ENCODE data around the gene TBX1. TPM values are rescaled to one million over a fixed set of nuclear protein-coding genes. Genes with fewer than 3 reads are reported as not detected.

TBX1 gene
- total RNA-seq, 1 experiment from 2014 or later: 5.3 TPM

GRCh38 chr22:19743081-19743480 lies 17.5 kb upstream of the TBX1 start:
- H3K9me3 ChIP-seq: no peaks in the 10 kb centered on the region
- POLR2A ChIA-PET: no interaction called here
- H3K4me1 Mint-ChIP-seq (ENCODE audit: low read depth, unreplicated experiment): no peaks in the 10 kb centered on the region
- CTCF ChIA-PET: no interaction called here
- no peak overlapping the region for H3K27ac Mint-ChIP-seq (ENCODE audit: unreplicated experiment)
- H3K4me3 Mint-ChIP-seq (ENCODE audit: unreplicated experiment): no peak overlapping the region
- no peaks in the 10 kb centered on the region for H3K4me1 ChIP-seq
- no peaks in the 10 kb centered on the region for H3K9me3 Mint-ChIP-seq (ENCODE audit: unreplicated experiment)
- no TSS peak for BruUV-seq (replicated peaks)
- no peak overlapping the region for H3K4me3 ChIP-seq (ENCODE audit: low read depth, low read length)
- intact Hi-C loops (cut with micrococcal nuclease; ENCODE audit: unreplicated experiment): no loop called here
- no peak for DNase-seq
- H3K27me3 Mint-ChIP-seq (ENCODE audit: insufficient read depth, unreplicated experiment): no peaks in the 10 kb centered on the region
- no peaks in the 10 kb centered on the region for H3K36me3 Mint-ChIP-seq (ENCODE audit: insufficient read depth, unreplicated experiment)
- TF ChIP-seq CTCF (IDR thresholded peaks at IDR 0.05; ENCODE audit: insufficient read depth in 1 of 2, low read depth in 1 of 2, low read length in 1 of 2, severe bottlenecking in 1 of 2, unreplicated experiment in 1 of 2): no peak
- no peaks in the 10 kb centered on the region for H3K27me3 ChIP-seq (replicated peaks; ENCODE audit: control insufficient read depth, insufficient read depth, low read length)
- no peaks in the 10 kb centered on the region for H3K36me3 ChIP-seq (ENCODE audit: control insufficient read depth, insufficient read depth, low read length)

GRCh38 chr22:19743651-19744050 lies 16.9 kb upstream of the TBX1 start:
- no peak overlapping the region for H3K4me3 ChIP-seq (ENCODE audit: low read depth, low read length)
- intact Hi-C loops (cut with micrococcal nuclease; ENCODE audit: unreplicated experiment): no loop called here
- H3K27me3 Mint-ChIP-seq (ENCODE audit: insufficient read depth, unreplicated experiment): no peaks in the 10 kb centered on the region
- H3K36me3 ChIP-seq (ENCODE audit: control insufficient read depth, insufficient read depth, low read length): no peaks in the 10 kb centered on the region
- H3K4me1 ChIP-seq: no peaks in the 10 kb centered on the region
- no peak overlapping the region for H3K27ac Mint-ChIP-seq (ENCODE audit: unreplicated experiment)
- POLR2A ChIA-PET: no interaction called here
- CTCF ChIA-PET: no interaction called here
- TF ChIP-seq CTCF (IDR thresholded peaks at IDR 0.05; ENCODE audit: insufficient read depth in 1 of 2, low read depth in 1 of 2, low read length in 1 of 2, severe bottlenecking in 1 of 2, unreplicated experiment in 1 of 2): no peak
- no peaks in the 10 kb centered on the region for H3K4me1 Mint-ChIP-seq (ENCODE audit: low read depth, unreplicated experiment)
- H3K9me3 Mint-ChIP-seq (ENCODE audit: unreplicated experiment): no peaks in the 10 kb centered on the region
- H3K9me3 ChIP-seq: no peaks in the 10 kb centered on the region
- no peaks in the 10 kb centered on the region for H3K36me3 Mint-ChIP-seq (ENCODE audit: insufficient read depth, unreplicated experiment)
- DNase-seq: no peak
- H3K4me3 Mint-ChIP-seq (ENCODE audit: unreplicated experiment): no peak overlapping the region
- no TSS peak for BruUV-seq (replicated peaks)
- no peaks in the 10 kb centered on the region; the same call in 1 of the 2 replicates for H3K27me3 ChIP-seq (replicated peaks; ENCODE audit: control insufficient read depth, insufficient read depth, low read length)

GRCh38 chr22:19744350-19745006 lies 16.1 kb upstream of the TBX1 start:
- H3K9me3 Mint-ChIP-seq (ENCODE audit: unreplicated experiment): no peaks in the 10 kb centered on the region
- Histone ChIP-seq H3K4me1 (no peaks in the 10 kb centered on the region), H3K9me3 (no peaks in the 10 kb centered on the region), H3K27me3 (replicated peaks; ENCODE audit: control insufficient read depth, insufficient read depth, low read length) (no peaks in the 10 kb centered on the region; the same call in 1 of the 2 replicates), H3K4me3 (ENCODE audit: low read depth, low read length) (no peak overlapping the region), H3K36me3 (ENCODE audit: control insufficient read depth, insufficient read depth, low read length) (no peaks in the 10 kb centered on the region)
- no TSS peak for BruUV-seq (replicated peaks)
- no peak overlapping the region for H3K4me3 Mint-ChIP-seq (ENCODE audit: unreplicated experiment)
- POLR2A ChIA-PET: no interaction called here
- no peaks in the 10 kb centered on the region for H3K36me3 Mint-ChIP-seq (ENCODE audit: insufficient read depth, unreplicated experiment)
- no peak overlapping the region for H3K27ac Mint-ChIP-seq (ENCODE audit: unreplicated experiment)
- TF ChIP-seq CTCF (IDR thresholded peaks at IDR 0.05; ENCODE audit: insufficient read depth in 1 of 2, low read depth in 1 of 2, low read length in 1 of 2, severe bottlenecking in 1 of 2, unreplicated experiment in 1 of 2): no peak
- H3K4me1 Mint-ChIP-seq (ENCODE audit: low read depth, unreplicated experiment): no peaks in the 10 kb centered on the region
- intact Hi-C loops (cut with micrococcal nuclease; ENCODE audit: unreplicated experiment): no loop called here
- no peak for DNase-seq
- no peaks in the 10 kb centered on the region for H3K27me3 Mint-ChIP-seq (ENCODE audit: insufficient read depth, unreplicated experiment)
- CTCF ChIA-PET: no interaction called here

Data from Caco-2 (cell line).